Measurements from ENCODE around the gene SLC5A1.

GRCh38 chr22:32063701-32064100, 20.6 kb downstream of the SLC5A1 start:
- TF ChIP-seq CTCF (IDR thresholded peaks at IDR 0.05; ENCODE audit: low read depth, low read length) (no peak), POLR2A (IDR thresholded peaks at IDR 0.05; ENCODE audit: extremely low read depth, insufficient read length) (no peak), MAX (IDR thresholded peaks at IDR 0.05; ENCODE audit: low read depth, low read length) (no peak), MYC (IDR thresholded peaks at IDR 0.05; ENCODE audit: low read depth, low read length) (no peak)

All from NB4 (cell line).